HCT116 (cell line): ENCODE results near the gene RAB1A. TPM values are rescaled to one million over a fixed set of nuclear protein-coding genes. Genes with fewer than 3 reads are reported as not detected.

Experiments used
- ATAC-seq: fragments of 200-7000 bp; cut with Tn5 transposase; 2 replicates; pipeline ENCODE4 v1.9.1; 2020; ENCODE audit warnings: mild to moderate bottlenecking, moderate library complexity
- BruUV-seq: library from RNA; stranded (reverse); fragments of 400-500 nt; replicated peaks from 2 replicates; lab custom pipeline; 2021; lab: Mats Ljungman, UMichigan
- CTCF ChIA-PET: fragments of 300-600 bp; sonication (Branson Sonifier 250); formaldehyde crosslinking; loops from one replicate; lab custom pipeline; 2021; ENCODE audit warnings: antibody characterized with exemption; lab: Charles Lee
- POLR2A ChIA-PET: fragments of 300-600, 350-600 bp; sonication (Branson Sonifier 250); formaldehyde crosslinking; loops from one replicate; lab custom pipeline; 2021; ENCODE audit warnings: antibody characterized with exemption; lab: Charles Lee
- RAD21 ChIA-PET, 2 experiments: fragments of 300-600 bp; sonication (Branson Sonifier 250); formaldehyde crosslinking; loops; one replicate each; lab custom pipeline; 2023; ENCODE audit warnings: low total read pairs in 2 of 2; ENCODE audit not compliant: uncharacterized antibody in 2 of 2, unreplicated experiment in 2 of 2, low non-redundant PET in 1 of 2; lab: Charles Lee
- DNase-seq: peaks from one replicate; pipeline ENCODE4 v3.0.0-alpha.2; 2010; ENCODE audit warnings: low read depth, low spot score
- H2AFZ ChIP-seq: fragments of 200-600 bp; shearing (Covaris generic), sonication (generic); 2 replicates; pipeline ENCODE4 v1.6.1; 2017; ENCODE audit warnings: low read depth, mixed run types, mixed read lengths, antibody characterized with exemption, low read length; ENCODE audit not compliant: poor library complexity, severe bottlenecking
- H3K27ac ChIP-seq: 2 replicates; pipeline ENCODE4 v1.5.1; 2012; ENCODE audit warnings: low read depth, low read length
- H3K27me3 ChIP-seq: fragments of 200-600 bp; sonication (generic); 2 replicates; pipeline ENCODE4 v1.6.1; 2016; ENCODE audit warnings: mixed run types, low read length, mixed read lengths; ENCODE audit not compliant: insufficient read depth
- H3K36me3 ChIP-seq, 2 experiments: fragments of 200-500 bp in 1 of 2; fragments of 200-600 bp in 1 of 2; sonication (Bioruptor generic) in 1 of 2; sonication (generic) in 1 of 2; 2 replicates each; pipeline versions ENCODE4 v1.5.1 to v1.6.1; 2014 to 2016; ENCODE audit warnings: low read length in 2 of 2, inconsistent platforms in 1 of 2, mixed read lengths in 1 of 2, mixed run types in 1 of 2; ENCODE audit not compliant: insufficient read depth in 2 of 2, control insufficient read depth in 1 of 2
- H3K4me1 ChIP-seq, 2 experiments: fragments of 200-600 bp in 1 of 2; sonication (generic) in 1 of 2; 2 replicates each; pipeline versions ENCODE4 v1.5.1 to v1.6.1; 2012 to 2017; ENCODE audit warnings: low read length in 2 of 2, inconsistent platforms in 1 of 2, mild to moderate bottlenecking in 1 of 2, mixed read lengths in 1 of 2, mixed run types in 1 of 2, moderate library complexity in 1 of 2; ENCODE audit not compliant: insufficient read depth in 2 of 2, control insufficient read depth in 1 of 2
- H3K4me2 ChIP-seq: fragments of 200-600 bp; sonication (generic); 2 replicates; pipeline ENCODE4 v1.6.1; 2017; ENCODE audit warnings: mixed run types, low read length, mixed read lengths
- H3K4me3 ChIP-seq, 2 experiments: fragments of 200-600 bp in 1 of 2; sonication (generic) in 1 of 2; replicated peaks in 1 of 2; 2 replicates each; pipeline ENCODE4 v1.5.1; 2011 to 2016; ENCODE audit warnings: low read length in 2 of 2, control low read depth in 1 of 2, low read depth in 1 of 2, mild to moderate bottlenecking in 1 of 2, mixed read lengths in 1 of 2, mixed run types in 1 of 2
- H3K79me2 ChIP-seq: fragments of 200-600 bp; sonication (generic); 2 replicates; pipeline ENCODE4 v1.6.1; 2017; ENCODE audit warnings: mild to moderate bottlenecking, mixed run types, low read length, moderate library complexity, mixed read lengths; ENCODE audit not compliant: insufficient read depth
- H3K9ac ChIP-seq: fragments of 200-600 bp; sonication (generic); 2 replicates; pipeline ENCODE4 v1.6.1; 2016; ENCODE audit warnings: low read length, mixed read lengths
- H3K9me2 ChIP-seq: fragments of 200-600 bp; sonication (generic), shearing (Covaris generic); 2 replicates; pipeline ENCODE4 v1.6.1; 2017; ENCODE audit warnings: mixed run types, mild to moderate bottlenecking, moderate library complexity; ENCODE audit not compliant: insufficient read depth
- H3K9me3 ChIP-seq, 2 experiments: fragments of 200-500 bp in 1 of 2; fragments of 200-600 bp in 1 of 2; sonication (Bioruptor generic) in 1 of 2; sonication (generic) in 1 of 2; 2 replicates each; pipeline ENCODE4 v1.6.1; 2014 to 2017; ENCODE audit warnings: low read length in 2 of 2, mixed read lengths in 2 of 2, inconsistent platforms in 1 of 2, low read depth in 1 of 2, mild to moderate bottlenecking in 1 of 2, mixed run types in 1 of 2, moderate library complexity in 1 of 2; ENCODE audit not compliant: control insufficient read depth in 1 of 2, insufficient read depth in 1 of 2
- H4K20me1 ChIP-seq: fragments of 200-600 bp; sonication (generic), shearing (Covaris generic); 2 replicates; pipeline ENCODE4 v1.6.1; 2017; ENCODE audit warnings: mixed run types, mild to moderate bottlenecking, moderate library complexity; ENCODE audit not compliant: insufficient read depth
- CBX3 ChIP-seq: IDR thresholded peaks from 2 replicates; pipeline ENCODE4 v1.6.1; 2012; ENCODE audit warnings: low read depth
- EGR1 ChIP-seq: IDR thresholded peaks from 2 replicates; pipeline ENCODE4 v1.6.1; 2012; ENCODE audit warnings: low read depth
- ELF1 ChIP-seq: IDR thresholded peaks from 2 replicates; pipeline ENCODE4 v1.6.1; 2012; ENCODE audit warnings: low read depth, borderline replicate concordance
- EZH2 ChIP-seq: fragments of 200-600 bp; sonication (generic); IDR thresholded peaks from 2 replicates; pipeline ENCODE4 v1.6.1; 2017; ENCODE audit warnings: antibody characterized with exemption, mixed run types
- FOSL1 ChIP-seq: IDR thresholded peaks from 2 replicates; pipeline ENCODE4 v1.6.1; 2012; ENCODE audit warnings: low read depth
- JUND ChIP-seq: IDR thresholded peaks from 2 replicates; pipeline ENCODE4 v1.6.1; 2012
- POLR2A ChIP-seq: IDR thresholded peaks from 2 replicates; pipeline ENCODE4 v1.7.0; 2011; ENCODE audit warnings: borderline replicate concordance; ENCODE audit not compliant: insufficient read depth, insufficient read length; ENCODE audit errors: extremely low read depth
- RAD21 ChIP-seq: IDR thresholded peaks from 2 replicates; pipeline ENCODE4 v1.6.1; 2012; ENCODE audit warnings: low read depth, mild to moderate bottlenecking
- SIN3A ChIP-seq: IDR thresholded peaks from 2 replicates; pipeline ENCODE4 v1.6.1; 2012; ENCODE audit warnings: low read depth
- SP1 ChIP-seq: IDR thresholded peaks from 2 replicates; pipeline ENCODE4 v1.6.1; 2012; ENCODE audit warnings: low read depth
- TCF7L2 ChIP-seq: IDR thresholded peaks from 2 replicates; pipeline ENCODE4 v1.7.0; 2011; ENCODE audit warnings: borderline replicate concordance, inconsistent platforms; ENCODE audit not compliant: insufficient read depth, insufficient read length; ENCODE audit errors: extremely low read depth
- YY1 ChIP-seq: IDR thresholded peaks from 2 replicates; pipeline ENCODE4 v1.6.1; 2011; ENCODE audit warnings: low read length, low read depth, moderate library complexity, mild to moderate bottlenecking; ENCODE audit not compliant: insufficient replicate concordance; ENCODE audit errors: extremely low read depth
- ZNF274 ChIP-seq: fragments of 200-500 bp; sonication (Bioruptor generic); IDR thresholded peaks from 2 replicates; pipeline ENCODE4 v1.6.1; 2014; ENCODE audit warnings: mild to moderate bottlenecking, low read depth, low read length, inconsistent platforms
- intact Hi-C: fragments of 100-400 bp; cut with micrococcal nuclease; formaldehyde crosslinking; loops from 2 replicates; pipeline ENCODE4 v1.10.0; 2022
- total RNA-seq: library from RNA; stranded (reverse); gene quantifications from one replicate; pipeline ENCODE4 v1.2.1, GENCODE V29; 2021; ENCODE audit not compliant: unreplicated experiment
- TF ChIP-seq, protein P1 (sequence below): IDR thresholded peaks from 2 replicates; pipeline ENCODE4 v1.6.1; 2012

RAB1A gene
- total RNA-seq, 1 experiment from 2014 or later, result 131 TPM

DNA sequence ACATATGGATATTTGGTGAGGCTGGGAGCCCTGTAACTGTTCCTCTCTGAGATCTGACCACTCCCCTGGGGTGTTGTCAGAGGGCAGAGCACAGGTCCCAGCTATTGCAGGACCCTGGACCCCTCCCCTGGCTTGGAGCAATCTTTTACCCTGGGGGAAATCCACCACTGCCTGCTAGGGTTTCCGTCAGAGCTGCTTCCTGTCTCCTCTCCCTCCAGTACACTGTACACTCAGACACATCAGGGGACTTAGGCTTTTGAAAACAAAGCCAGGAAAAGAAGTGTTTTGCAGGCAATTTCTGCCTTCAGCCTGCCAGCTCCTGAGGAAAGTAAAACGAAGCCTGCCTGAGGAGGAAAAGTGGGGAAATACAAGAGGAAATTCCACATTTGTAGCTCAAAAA is 86.9 kb downstream of the RAB1A start:
- Histone ChIP-seq H2AFZ (no peak overlapping the region), H3K9ac (no peak overlapping the region), H3K9me3 (peaks cover 0 to 14% of the 10 kb centered on the region in 2 experiments; a peak in 1 of 4 replicates), H3K9me2 (no peaks in the 10 kb centered on the region), H3K27ac (no peak overlapping the region), H3K36me3 (no peaks in the 10 kb centered on the region), H3K4me1 (peaks cover 3 to 8% of the 10 kb centered on the region in 2 experiments; a peak in 1 of 4 replicates), H3K79me2 (no peaks in the 10 kb centered on the region), H3K27me3 (no peaks in the 10 kb centered on the region), H3K4me3 (no peak overlapping the region), H3K4me2 (no peak overlapping the region), H4K20me1 (no peaks in the 10 kb centered on the region)
- ChIA-PET CTCF (no interaction called here), POLR2A (interaction anchor here (1.3 kb wide), 1 partner anchor 13 kb away, joined by 3 read pairs; the partner anchor contains the start of gene CEP68), RAD21 (no interaction called here)
- ATAC-seq (no peak), DNase-seq (no peak)
- BruUV-seq, result no TSS peak
- TF ChIP-seq, protein P1, sequence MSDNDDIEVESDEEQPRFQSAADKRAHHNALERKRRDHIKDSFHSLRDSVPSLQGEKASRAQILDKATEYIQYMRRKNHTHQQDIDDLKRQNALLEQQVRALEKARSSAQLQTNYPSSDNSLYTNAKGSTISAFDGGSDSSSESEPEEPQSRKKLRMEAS, result no peak
- TF ChIP-seq CBX3 (no peak), ELF1 (no peak), YY1 (no peak), ZNF274 (no peak), EGR1 (no peak), SIN3A (no peak), POLR2A (no peak), JUND (no peak), FOSL1 (no peak), SP1 (no peak), EZH2 (no peak), TCF7L2 (no peak), RAD21 (no peak)
- intact Hi-C loops, result no loop called here
